Osteocyte (in vitro differentiated cells): Measurements from ENCODE around the gene DYNC1I1. TPM values are rescaled to one million over a fixed set of nuclear protein-coding genes. Genes with fewer than 3 reads are reported as not detected.

Experiments
- DNase-seq: peaks from one replicate; pipeline ENCODE4 v3.0.0; 2021; ENCODE audit warnings: mixed read lengths; ENCODE audit not compliant: unreplicated experiment; ENCODE audit errors: extremely low spot score
- H3K27ac Mint-ChIP-seq: one replicate; pipeline ENCODE4 v1.8.0; 2021; ENCODE audit warnings: mild to moderate bottlenecking, mixed read lengths; ENCODE audit not compliant: unreplicated experiment
- H3K27me3 Mint-ChIP-seq: one replicate; pipeline ENCODE4 v1.8.0; 2021; ENCODE audit warnings: mixed read lengths; ENCODE audit not compliant: unreplicated experiment
- H3K36me3 Mint-ChIP-seq: one replicate; pipeline ENCODE4 v1.8.0; 2021; ENCODE audit warnings: mixed read lengths; ENCODE audit not compliant: unreplicated experiment
- H3K4me1 Mint-ChIP-seq: one replicate; pipeline ENCODE4 v1.8.0; 2021; ENCODE audit warnings: mixed read lengths; ENCODE audit not compliant: unreplicated experiment
- H3K4me3 Mint-ChIP-seq: one replicate; pipeline ENCODE4 v1.8.0; 2021; ENCODE audit warnings: mild to moderate bottlenecking, moderate library complexity, mixed read lengths; ENCODE audit not compliant: unreplicated experiment
- H3K9me3 Mint-ChIP-seq: one replicate; pipeline ENCODE4 v1.8.0; 2021; ENCODE audit warnings: mixed read lengths; ENCODE audit not compliant: unreplicated experiment
- total RNA-seq: library from RNA; stranded (reverse); gene quantifications from 2 replicates; pipeline ENCODE4 v1.2.1, GENCODE V29; 2021
- TF ChIP-seq, protein P1 (sequence below): fragments of 200-600 bp; sonication (generic); IDR thresholded peaks from 2 replicates; pipeline ENCODE4 v1.5.0; 2021; ENCODE audit warnings: antibody characterized with exemption, mild to moderate bottlenecking, moderate library complexity

Gene DYNC1I1
- total RNA-seq, 1 donor from 2014 or later: 43.3 TPM

DNA sequence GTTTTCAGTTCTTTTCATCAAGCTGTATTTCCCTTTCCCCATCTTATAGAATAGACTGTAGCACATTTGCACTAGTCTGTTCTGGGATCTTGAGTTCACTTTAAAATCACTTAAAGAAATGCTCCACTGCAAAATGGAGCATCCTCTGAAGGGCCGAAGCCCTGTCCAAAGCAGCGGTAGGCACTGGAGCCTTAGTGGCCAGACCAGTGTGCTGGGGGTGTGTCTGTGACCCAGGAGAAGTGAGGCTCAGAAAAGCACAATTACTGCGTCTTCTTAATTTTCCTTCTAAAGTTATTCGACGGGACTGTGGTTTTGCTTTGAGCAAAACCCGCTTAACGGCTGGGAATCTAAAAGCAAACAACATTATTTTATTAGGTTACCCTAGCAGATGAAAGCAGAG, 343.8 kb downstream of the DYNC1I1 start:
- TF ChIP-seq, protein P1, sequence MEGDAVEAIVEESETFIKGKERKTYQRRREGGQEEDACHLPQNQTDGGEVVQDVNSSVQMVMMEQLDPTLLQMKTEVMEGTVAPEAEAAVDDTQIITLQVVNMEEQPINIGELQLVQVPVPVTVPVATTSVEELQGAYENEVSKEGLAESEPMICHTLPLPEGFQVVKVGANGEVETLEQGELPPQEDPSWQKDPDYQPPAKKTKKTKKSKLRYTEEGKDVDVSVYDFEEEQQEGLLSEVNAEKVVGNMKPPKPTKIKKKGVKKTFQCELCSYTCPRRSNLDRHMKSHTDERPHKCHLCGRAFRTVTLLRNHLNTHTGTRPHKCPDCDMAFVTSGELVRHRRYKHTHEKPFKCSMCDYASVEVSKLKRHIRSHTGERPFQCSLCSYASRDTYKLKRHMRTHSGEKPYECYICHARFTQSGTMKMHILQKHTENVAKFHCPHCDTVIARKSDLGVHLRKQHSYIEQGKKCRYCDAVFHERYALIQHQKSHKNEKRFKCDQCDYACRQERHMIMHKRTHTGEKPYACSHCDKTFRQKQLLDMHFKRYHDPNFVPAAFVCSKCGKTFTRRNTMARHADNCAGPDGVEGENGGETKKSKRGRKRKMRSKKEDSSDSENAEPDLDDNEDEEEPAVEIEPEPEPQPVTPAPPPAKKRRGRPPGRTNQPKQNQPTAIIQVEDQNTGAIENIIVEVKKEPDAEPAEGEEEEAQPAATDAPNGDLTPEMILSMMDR: no peak

DNA sequence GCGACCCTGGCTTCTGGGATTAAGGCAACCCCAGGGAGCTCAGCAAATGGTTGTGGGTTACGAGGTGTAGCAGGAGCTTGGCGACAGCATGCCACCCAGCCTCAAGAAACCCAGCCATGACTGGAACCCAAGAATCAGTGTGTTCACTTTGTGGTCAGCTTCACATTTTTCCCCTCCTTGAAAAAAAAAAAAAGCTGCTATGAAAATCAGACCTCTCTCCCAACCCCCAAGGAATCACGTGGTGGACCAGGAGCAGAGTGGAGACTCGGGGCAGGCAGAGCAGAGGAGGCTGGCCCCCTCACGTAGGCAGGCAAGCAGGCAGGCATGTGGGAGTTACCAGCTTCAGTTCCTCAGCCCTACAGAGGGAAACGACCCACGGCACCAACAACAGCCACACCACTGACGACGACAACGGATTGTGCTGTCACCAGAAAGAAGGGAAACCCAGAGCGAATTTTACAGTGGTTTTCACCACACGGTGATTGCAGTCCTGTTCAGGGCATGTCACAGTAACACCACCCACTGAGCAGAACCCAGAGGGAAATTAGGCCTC, 346.2 kb downstream of the DYNC1I1 start:
- H3K4me1 Mint-ChIP-seq: no peaks in the 10 kb centered on the region
- H3K27ac Mint-ChIP-seq: no peak overlapping the region
- no peaks in the 10 kb centered on the region for H3K27me3 Mint-ChIP-seq
- H3K9me3 Mint-ChIP-seq: no peaks in the 10 kb centered on the region
- no peak overlapping the region for H3K4me3 Mint-ChIP-seq
- DNase-seq: no peak
- H3K36me3 Mint-ChIP-seq: peaks cover 17% of the 10 kb centered on the region
- TF ChIP-seq, protein P1: no peak

More for the DNA sequence above, 343.8 kb downstream of the DYNC1I1 start:
- peaks cover under 1% of the 10 kb centered on the region for H3K27me3 Mint-ChIP-seq
- no peak overlapping the region for H3K27ac Mint-ChIP-seq
- peaks cover 6% of the 10 kb centered on the region for H3K36me3 Mint-ChIP-seq
- no peaks in the 10 kb centered on the region for H3K4me1 Mint-ChIP-seq
- no peak for DNase-seq
- H3K4me3 Mint-ChIP-seq: no peak overlapping the region
- H3K9me3 Mint-ChIP-seq: peaks cover 8% of the 10 kb centered on the region

DNA sequence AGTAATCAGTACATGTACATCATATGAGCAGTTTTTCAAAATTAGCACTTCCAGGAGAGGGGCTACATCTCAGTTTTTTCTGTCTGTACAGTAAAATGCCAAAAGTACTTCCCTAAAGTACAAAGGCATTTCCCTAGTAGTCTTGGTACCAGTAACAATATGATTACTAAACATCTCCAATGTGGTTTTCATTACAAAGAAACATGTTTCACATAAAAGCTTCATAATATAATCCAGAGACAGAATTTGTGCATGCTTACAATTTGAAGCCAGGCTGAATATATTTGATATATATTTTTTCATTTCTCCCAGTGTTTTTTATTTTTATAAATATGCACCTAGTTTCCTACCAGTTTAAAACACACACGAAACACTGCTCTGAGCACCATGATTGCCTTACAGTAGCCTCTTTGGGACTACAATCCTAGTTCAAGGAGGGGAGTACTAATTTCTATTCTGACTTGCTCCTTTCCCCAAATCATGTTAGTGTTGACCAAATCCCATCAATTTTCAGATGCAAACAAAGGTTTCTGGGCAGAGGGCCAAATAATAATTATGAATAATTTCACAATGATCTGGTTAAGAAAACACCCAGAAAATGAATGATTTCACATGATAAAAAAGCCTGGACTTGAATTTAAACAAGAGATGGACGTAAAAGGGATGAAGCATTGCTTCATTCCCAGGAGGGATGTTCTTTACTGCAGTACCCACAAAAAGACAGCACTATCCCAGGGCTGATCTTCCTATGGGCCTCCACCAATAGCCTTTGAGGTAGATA, 348.3 kb downstream of the DYNC1I1 start:
- H3K4me3 Mint-ChIP-seq: no peak overlapping the region
- no peak overlapping the region for H3K27ac Mint-ChIP-seq
- peaks cover 19% of the 10 kb centered on the region for H3K36me3 Mint-ChIP-seq
- no peaks in the 10 kb centered on the region for H3K4me1 Mint-ChIP-seq
- H3K9me3 Mint-ChIP-seq: no peaks in the 10 kb centered on the region
- DNase-seq: no peak
- TF ChIP-seq, protein P1: no peak
- H3K27me3 Mint-ChIP-seq: no peaks in the 10 kb centered on the region

DNA sequence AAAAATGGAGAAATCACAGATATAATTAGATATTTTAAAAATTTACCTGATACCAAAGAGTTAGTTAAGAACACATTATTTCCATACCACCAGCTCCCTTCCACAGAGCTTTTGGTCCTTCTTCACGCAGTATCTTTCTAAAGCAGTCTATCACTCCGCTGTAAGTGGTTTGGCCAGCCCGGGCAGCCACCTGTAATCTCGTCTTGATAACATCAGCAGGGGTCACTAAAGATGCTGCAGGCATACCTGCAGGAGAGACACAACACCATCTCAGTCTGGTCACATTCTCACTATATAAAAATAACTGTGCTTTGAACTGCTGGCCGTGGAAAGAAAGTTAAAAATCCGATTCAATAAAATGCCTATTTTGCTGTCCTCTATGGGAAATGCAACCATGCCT, 349.4 kb downstream of the DYNC1I1 start:
- Mint-ChIP-seq H3K27me3 (no peaks in the 10 kb centered on the region), H3K36me3 (peaks cover 19% of the 10 kb centered on the region), H3K9me3 (no peaks in the 10 kb centered on the region), H3K4me3 (no peak overlapping the region), H3K4me1 (no peaks in the 10 kb centered on the region), H3K27ac (no peak overlapping the region)
- DNase-seq: no peak
- TF ChIP-seq, protein P1: no peak

DNA sequence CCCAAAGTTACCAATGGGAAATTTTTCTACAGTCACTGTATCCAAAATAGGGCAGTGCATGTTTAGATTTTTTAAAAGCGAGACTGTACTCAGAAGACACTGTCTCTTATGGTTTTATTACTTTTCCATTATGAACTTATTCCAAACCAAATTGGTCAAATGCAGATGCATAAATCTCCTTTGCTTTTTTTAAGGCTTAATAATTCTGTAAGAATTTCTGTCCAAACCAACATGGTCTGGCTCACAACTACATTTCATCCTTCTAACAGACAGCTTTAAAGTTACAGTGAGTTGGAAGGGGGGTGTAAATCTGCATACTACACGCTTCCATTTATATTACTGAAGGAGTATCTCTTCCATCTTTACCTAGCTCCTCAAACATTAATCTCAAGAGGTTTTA, 350.4 kb downstream of the DYNC1I1 start:
- TF ChIP-seq, protein P1: no peak
- Mint-ChIP-seq H3K36me3 (peaks cover 22% of the 10 kb centered on the region), H3K4me3 (no peak overlapping the region), H3K27ac (no peak overlapping the region), H3K9me3 (no peaks in the 10 kb centered on the region), H3K4me1 (no peaks in the 10 kb centered on the region), H3K27me3 (no peaks in the 10 kb centered on the region)
- DNase-seq: no peak
